ENCODE results near the gene NCAM1.
A peak's percentile ranks its signal among the peaks of the same experiment; 100 is the strongest.

The NCAM1 gene

DNA sequence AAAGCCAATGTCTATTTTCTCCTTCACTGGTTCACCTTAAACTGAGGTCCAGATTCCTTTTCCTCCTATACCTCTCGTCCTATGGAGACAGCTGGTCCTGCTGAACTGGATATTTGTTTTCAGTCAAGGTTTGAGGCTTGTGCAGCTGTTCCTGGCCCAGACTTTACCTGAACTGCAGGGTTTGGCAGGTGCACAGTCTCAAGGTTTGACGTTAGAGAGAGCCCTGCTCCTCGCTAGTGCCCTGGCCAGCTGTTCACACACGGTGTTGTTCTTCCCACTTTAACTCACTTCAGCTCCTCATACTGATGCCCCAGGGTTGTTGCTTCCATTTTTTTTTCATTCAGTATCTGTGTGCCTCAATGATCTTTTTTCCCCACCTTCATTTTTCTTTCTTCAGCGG is 279.2 kb downstream of the NCAM1 start:
- peaks cover 0 to 9% (median 4%) of the 10 kb centered on the region in 11 experiments; a peak in 5 of 22 replicates for H3K27me3 ChIP-seq
- no peaks in the 10 kb centered on the region; a peak in 1 of 22 replicates for H3K36me3 ChIP-seq
- no peaks in the 10 kb centered on the region for H4K20me1 ChIP-seq
- no peak overlapping the region for H3K4me3 ChIP-seq
- no peak overlapping the region for H3K4me2 ChIP-seq
- no peak for TF ChIP-seq Cebpa-rat (IDR thresholded peaks at IDR 0.05)
- H3K27ac ChIP-seq = no peak overlapping the region
- no peak overlapping the region for H3K9ac ChIP-seq
- H3K9me3 ChIP-seq (replicated peaks in 1 of 11) = no peaks in the 10 kb centered on the region
- H3K4me1 ChIP-seq = peaks cover 6 to 11% (median 9%) of the 10 kb centered on the region in 10 experiments; a peak in 15 of 20 replicates

DNA sequence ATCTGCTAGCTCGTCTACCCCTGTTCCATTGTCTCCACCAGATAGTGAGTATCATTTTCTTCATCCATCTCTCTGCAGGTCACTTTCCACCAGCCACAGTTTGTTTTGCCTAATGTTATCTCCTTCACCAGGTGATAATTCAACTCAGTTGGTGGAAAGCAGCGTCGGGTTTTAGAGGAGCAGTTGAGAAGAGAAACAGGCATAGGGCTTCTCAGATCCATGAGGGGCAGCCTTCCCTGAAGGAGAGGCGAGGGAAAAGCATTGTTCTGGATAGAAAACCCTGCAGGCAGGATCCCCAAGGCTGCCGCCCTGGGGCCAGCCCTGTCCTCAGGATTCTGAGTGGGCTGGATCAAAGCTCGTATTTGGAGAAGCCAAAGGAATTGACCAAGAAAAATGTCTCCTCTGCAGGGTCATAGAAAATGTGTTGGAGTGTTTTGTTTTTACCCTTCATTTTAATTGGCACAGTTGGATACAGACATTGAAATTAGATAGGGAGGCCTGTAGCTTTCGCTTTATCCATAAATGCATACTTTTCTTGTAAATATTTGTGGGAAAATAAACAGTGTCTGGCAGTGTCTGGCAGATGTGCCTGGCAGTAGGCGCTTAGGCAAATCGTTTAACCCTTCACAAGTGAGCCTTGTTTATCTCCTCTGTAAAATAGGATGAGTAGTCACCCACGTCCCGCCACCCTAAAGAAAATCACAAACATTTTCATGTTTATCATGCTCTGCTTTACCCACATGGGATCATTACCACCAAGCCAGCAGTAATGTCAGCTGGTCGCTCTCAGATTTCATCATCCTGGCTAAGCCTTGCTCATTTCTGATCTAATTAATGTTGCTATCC is 279.8 kb downstream of the NCAM1 start:
- Histone ChIP-seq H3K36me3 (no peaks in the 10 kb centered on the region), H3K4me1 (peaks cover 6 to 11% (median 9%) of the 10 kb centered on the region in 10 experiments; a peak in 15 of 20 replicates), H3K4me2 (no peak overlapping the region), H3K9me3 (replicated peaks in 1 of 11) (no peaks in the 10 kb centered on the region), H3K27me3 (peaks cover 0 to 9% (median 4%) of the 10 kb centered on the region in 11 experiments; a peak in 5 of 22 replicates), H3K27ac (no peak overlapping the region), H3K9ac (no peak overlapping the region), H4K20me1 (no peaks in the 10 kb centered on the region), H3K4me3 (no peak overlapping the region)
- no peak for TF ChIP-seq Cebpa-rat (IDR thresholded peaks at IDR 0.05)

DNA sequence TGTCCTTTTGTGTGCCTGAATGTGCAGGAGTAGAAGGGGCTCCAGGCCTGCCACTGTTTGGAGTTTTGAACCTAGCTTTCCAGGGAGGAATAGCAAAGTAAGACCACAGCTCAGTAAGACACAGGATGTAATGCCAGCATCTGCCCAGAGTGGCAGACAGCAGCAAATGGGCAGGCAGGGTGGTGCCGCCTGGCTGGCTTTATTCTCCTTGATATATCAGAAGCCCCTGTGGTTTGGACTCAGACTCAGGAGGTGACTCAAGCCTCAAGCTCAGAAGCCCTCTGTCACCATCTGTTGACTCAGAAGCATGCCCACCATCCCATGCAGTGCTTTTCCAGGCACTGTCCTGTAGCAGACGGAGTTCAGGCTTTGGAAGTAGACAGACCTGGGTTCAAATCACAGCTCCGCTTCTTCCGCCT is 280.4 kb downstream of the NCAM1 start:
- Histone ChIP-seq H3K36me3 (no peaks in the 10 kb centered on the region), H3K9ac (no peak overlapping the region), H3K27me3 (peaks cover 0 to 9% (median 4%) of the 10 kb centered on the region in 11 experiments; a peak in 5 of 22 replicates), H4K20me1 (no peaks in the 10 kb centered on the region), H3K27ac (no peak overlapping the region), H3K4me1 (peaks cover 6 to 11% (median 9%) of the 10 kb centered on the region in 10 experiments; a peak in 15 of 20 replicates), H3K4me2 (no peak overlapping the region), H3K9me3 (replicated peaks in 1 of 11) (no peaks in the 10 kb centered on the region), H3K4me3 (no peak overlapping the region)
- TF ChIP-seq Cebpa-rat (IDR thresholded peaks at IDR 0.05) = no peak

DNA sequence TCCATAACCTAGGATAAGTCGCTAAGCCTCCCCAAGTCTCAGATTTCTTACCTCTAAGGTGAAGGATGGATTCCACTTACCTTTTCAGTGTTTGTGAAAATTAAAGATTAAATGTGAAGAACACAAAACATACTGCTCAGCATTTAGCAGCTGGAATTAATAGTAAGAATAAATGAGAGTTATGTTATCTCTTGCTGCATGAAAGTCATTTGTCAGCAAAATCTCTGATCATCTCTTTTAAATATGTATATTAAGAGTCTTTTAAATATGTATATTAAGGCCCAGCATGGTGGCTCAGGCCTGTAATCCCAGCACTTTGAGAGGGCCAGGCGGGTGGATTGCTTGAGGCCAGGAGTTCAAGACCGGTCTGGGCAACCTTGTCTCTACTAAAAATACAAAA is 280.8 kb downstream of the NCAM1 start:
- Histone ChIP-seq H3K27ac (no peak overlapping the region), H3K4me2 (0 out of 22 replicates have a peak overlapping the region, but pooled peaks of 2 of the 11 experiments have one; percentile 49 to 61), H3K36me3 (no peaks in the 10 kb centered on the region), H3K4me1 (peaks cover 6 to 11% (median 9%) of the 10 kb centered on the region in 10 experiments; a peak in 15 of 20 replicates), H4K20me1 (no peaks in the 10 kb centered on the region), H3K27me3 (peaks cover 0 to 9% (median 4%) of the 10 kb centered on the region in 11 experiments; a peak in 5 of 22 replicates), H3K9ac (no peak overlapping the region), H3K9me3 (replicated peaks in 1 of 11) (no peaks in the 10 kb centered on the region), H3K4me3 (no peak overlapping the region)
- no peak for TF ChIP-seq Cebpa-rat (IDR thresholded peaks at IDR 0.05)

DNA sequence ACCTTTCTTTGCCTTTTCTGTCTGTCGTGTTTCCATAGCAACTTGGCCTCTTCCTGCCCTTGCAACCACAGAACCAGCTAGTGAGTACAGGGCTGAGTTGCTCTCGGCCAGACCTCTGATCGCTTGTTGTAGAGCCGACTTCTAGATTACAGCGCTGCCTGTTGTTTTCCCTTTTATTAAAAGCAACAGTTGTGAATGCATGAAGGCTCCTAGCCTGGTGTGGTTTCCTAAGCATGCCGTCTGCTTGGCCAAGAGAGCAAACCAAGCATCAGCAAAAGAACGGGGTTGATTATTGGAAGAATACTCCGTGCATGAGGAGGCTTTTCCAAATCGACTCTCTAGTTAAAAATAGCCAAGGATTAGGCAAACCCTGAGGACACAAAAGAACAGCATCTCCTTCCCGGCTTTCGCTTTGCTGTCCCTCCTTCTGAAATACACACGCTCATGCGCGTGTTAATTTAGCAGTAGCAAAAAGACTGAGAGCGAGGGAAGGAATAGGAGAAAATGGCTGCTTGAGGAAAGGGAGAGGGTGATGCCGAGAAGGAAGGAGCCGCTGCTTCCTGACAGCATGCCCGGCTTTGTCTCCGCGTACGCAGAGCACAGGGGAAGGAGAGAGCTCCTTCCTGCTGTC is 281.7 kb downstream of the NCAM1 start:
- TF ChIP-seq Cebpa-rat (IDR thresholded peaks at IDR 0.05) = no peak
- Histone ChIP-seq H3K9me3 (replicated peaks in 1 of 11) (no peaks in the 10 kb centered on the region), H3K27ac (no peak overlapping the region), H3K4me2 (peak overlapping the region; percentile 28 to 73 (median 61)), H3K4me3 (0 out of 20 replicates have a peak overlapping the region, but pooled peaks of 1 of the 10 experiments have one; percentile 13), H4K20me1 (no peaks in the 10 kb centered on the region), H3K4me1 (peaks cover 6 to 11% (median 9%) of the 10 kb centered on the region in 10 experiments; a peak in 15 of 20 replicates), H3K9ac (no peak overlapping the region), H3K36me3 (no peaks in the 10 kb centered on the region), H3K27me3 (peaks cover 0 to 9% (median 4%) of the 10 kb centered on the region in 11 experiments; a peak in 5 of 22 replicates)

DNA sequence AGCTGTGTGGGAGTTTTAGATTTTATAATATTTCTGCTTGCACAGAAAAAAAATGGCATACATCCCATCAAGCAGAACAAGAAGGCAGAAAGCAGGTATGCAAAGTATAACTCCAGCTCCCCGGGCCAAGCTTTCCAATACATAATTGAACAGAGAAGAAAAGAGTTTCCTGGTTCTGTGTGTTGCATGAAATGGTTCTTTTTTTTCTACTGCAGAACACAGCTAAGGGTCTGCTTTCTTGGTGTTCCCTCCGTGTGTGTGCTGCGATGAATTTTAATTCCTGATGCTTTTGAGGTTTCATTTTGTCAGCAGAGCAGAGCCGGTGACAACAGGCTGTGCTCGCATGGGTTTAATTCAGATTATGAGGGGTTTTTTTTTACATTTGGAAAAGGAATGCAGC is 282.5 kb downstream of the NCAM1 start:
- Histone ChIP-seq H3K4me3 (no peak overlapping the region), H3K27ac (no peak overlapping the region), H3K4me2 (no peak overlapping the region), H3K4me1 (peaks cover 8 to 17% (median 11%) of the 10 kb centered on the region in 10 experiments; a peak in 19 of 20 replicates), H3K27me3 (peaks cover 0 to 9% (median 4%) of the 10 kb centered on the region in 11 experiments; a peak in 5 of 22 replicates), H3K9me3 (replicated peaks in 1 of 11) (no peaks in the 10 kb centered on the region), H3K36me3 (no peaks in the 10 kb centered on the region), H3K9ac (no peak overlapping the region), H4K20me1 (no peaks in the 10 kb centered on the region)
- no peak for TF ChIP-seq Cebpa-rat (IDR thresholded peaks at IDR 0.05)

DNA sequence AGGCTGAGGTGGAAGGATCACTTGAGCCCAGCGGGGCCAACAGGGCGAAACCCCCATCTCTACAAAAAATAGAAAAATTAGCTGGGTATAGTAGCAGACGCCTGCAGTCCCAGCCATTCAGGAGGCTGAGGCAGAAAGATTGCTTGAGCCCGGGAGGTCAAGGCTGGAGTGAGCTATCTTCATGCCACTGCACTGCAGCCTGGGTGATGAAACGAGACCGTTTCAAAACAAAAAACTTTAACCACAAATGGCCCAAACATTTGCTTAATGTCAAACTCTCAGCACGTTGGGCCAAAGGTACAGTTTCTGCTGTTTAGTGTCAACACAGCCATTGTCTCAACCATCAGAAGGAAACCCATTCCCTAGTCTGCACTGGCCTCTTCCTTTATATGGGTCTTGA is 284.0 kb downstream of the NCAM1 start:
- Histone ChIP-seq H3K27ac (no peak overlapping the region), H3K9me3 (replicated peaks in 1 of 11) (no peaks in the 10 kb centered on the region), H3K27me3 (peaks cover 0 to 9% (median 4%) of the 10 kb centered on the region in 11 experiments; a peak in 5 of 22 replicates), H3K4me2 (no peak overlapping the region), H3K9ac (no peak overlapping the region), H3K4me3 (no peak overlapping the region), H3K4me1 (peaks cover 19 to 31% (median 24%) of the 10 kb centered on the region in 10 experiments), H3K36me3 (no peaks in the 10 kb centered on the region), H4K20me1 (no peaks in the 10 kb centered on the region)
- TF ChIP-seq Cebpa-rat (IDR thresholded peaks at IDR 0.05) = no peak

DNA sequence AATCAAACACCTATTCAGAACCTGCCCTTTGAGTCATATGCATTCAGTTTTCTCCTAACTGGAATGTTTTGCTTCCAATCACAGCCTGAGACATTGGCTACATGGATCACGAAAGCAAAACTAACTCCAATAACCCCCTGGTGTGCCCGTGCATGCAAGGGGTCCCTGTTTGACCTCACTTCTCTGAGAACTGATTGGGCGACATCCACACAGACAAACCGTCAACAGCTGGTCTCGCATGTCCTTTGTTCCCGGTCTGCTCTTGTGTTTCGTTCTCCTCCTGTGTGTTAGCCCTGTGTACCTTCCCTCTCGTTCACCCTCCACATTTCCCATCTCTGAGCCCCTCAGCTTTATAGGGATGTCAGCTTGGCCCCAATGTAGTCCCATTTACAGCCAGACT is 286.0 kb downstream of the NCAM1 start:
- no peaks in the 10 kb centered on the region for H3K9me3 ChIP-seq (replicated peaks in 1 of 11)
- no peak overlapping the region for H3K4me3 ChIP-seq
- H3K36me3 ChIP-seq = no peaks in the 10 kb centered on the region
- H3K9ac ChIP-seq = no peak overlapping the region
- H3K4me2 ChIP-seq = no peak overlapping the region
- no peak for TF ChIP-seq Cebpa-rat (IDR thresholded peaks at IDR 0.05)
- peaks cover 0 to 9% (median 4%) of the 10 kb centered on the region in 11 experiments; a peak in 5 of 22 replicates for H3K27me3 ChIP-seq
- H3K4me1 ChIP-seq = peaks cover 19 to 30% (median 24%) of the 10 kb centered on the region in 10 experiments
- no peaks in the 10 kb centered on the region for H4K20me1 ChIP-seq
- no peak overlapping the region for H3K27ac ChIP-seq

DNA sequence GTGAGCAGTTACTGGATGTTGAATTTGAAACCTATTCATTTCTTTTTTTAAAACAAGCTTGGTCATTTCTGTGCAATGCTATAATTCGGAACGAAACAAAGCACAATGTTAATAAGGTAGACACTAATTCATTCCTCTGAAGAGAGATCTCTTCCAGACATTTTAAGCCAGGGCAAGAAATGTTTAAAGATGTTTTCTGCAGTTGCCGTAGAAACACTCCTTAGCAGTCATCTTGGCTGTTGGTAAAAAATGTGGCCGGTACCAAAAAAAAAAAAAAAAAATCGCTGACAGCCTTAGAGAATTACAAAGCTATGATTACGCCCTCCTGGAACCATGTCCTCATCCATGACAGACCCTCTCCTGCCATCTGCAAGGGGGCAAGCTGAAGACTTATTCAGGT is 286.7 kb downstream of the NCAM1 start:
- Histone ChIP-seq H3K9ac (no peak overlapping the region), H3K9me3 (replicated peaks in 1 of 11) (no peaks in the 10 kb centered on the region), H3K4me1 (peaks cover 16 to 27% (median 21%) of the 10 kb centered on the region in 10 experiments), H3K36me3 (no peaks in the 10 kb centered on the region), H3K27ac (no peak overlapping the region), H4K20me1 (no peaks in the 10 kb centered on the region), H3K27me3 (peaks cover 0 to 5% (median 3%) of the 10 kb centered on the region in 11 experiments; a peak in 5 of 22 replicates), H3K4me3 (no peak overlapping the region), H3K4me2 (no peak overlapping the region; a peak in 2 of 22 replicates)
- TF ChIP-seq Cebpa-rat (IDR thresholded peaks at IDR 0.05) = no peak
